Embryonic facial prominence (tissue), 1 donor: ENCODE data around the gene PFDN4.

Experiments
- DNase-seq: peaks from one replicate; pipeline ENCODE4 v3.0.0-alpha.2; 2016; ENCODE audit errors: extremely low spot score

The PFDN4 gene

GRCh38 chr20:54267483-54268003 is 59.7 kb downstream of the PFDN4 start:
- DNase-seq, result peak; percentile 16

GRCh38 chr20:54268941-54269340 is 61.1 kb downstream of the PFDN4 start:
- no peak for DNase-seq
